PFSK-1 (cell line): Measurements from ENCODE around the gene HOXC11.

ENCODE experiments used
- FOXP2 ChIP-seq: optimal IDR thresholded peaks from 2 replicates; pipeline ENCODE3; 2011; ENCODE audit warnings: borderline replicate concordance, control low read depth, inconsistent platforms; ENCODE audit not compliant: insufficient read depth; ENCODE audit errors: extremely low read length, extremely low read depth
- POLR2AphosphoS5 ChIP-seq: IDR thresholded peaks from 2 replicates; pipeline ENCODE4 v1.6.1; 2012; ENCODE audit warnings: low read depth, mild to moderate bottlenecking, control low read depth, low read length, moderate library complexity
- SIN3A ChIP-seq: IDR thresholded peaks from 2 replicates; pipeline ENCODE4 v1.6.1; 2012; ENCODE audit warnings: mild to moderate bottlenecking, low read length, moderate library complexity, borderline replicate concordance; ENCODE audit not compliant: insufficient read depth
- TAF1 ChIP-seq: IDR thresholded peaks from 2 replicates; pipeline ENCODE4 v1.6.1; 2012; ENCODE audit warnings: low read length, control low read depth, borderline replicate concordance; ENCODE audit not compliant: insufficient read depth
- TF ChIP-seq, protein P1 (sequence below), 2 experiments: IDR thresholded peaks; 2 replicates each; pipeline versions ENCODE4 v1.6.1 to v1.8.0; 2011 to 2012; ENCODE audit warnings: low read depth in 2 of 2, low read length in 2 of 2, control low read depth in 1 of 2, inconsistent platforms in 1 of 2, mild to moderate bottlenecking in 1 of 2, moderate library complexity in 1 of 2; ENCODE audit not compliant: insufficient read depth in 1 of 2

The HOXC11 gene

DNA sequence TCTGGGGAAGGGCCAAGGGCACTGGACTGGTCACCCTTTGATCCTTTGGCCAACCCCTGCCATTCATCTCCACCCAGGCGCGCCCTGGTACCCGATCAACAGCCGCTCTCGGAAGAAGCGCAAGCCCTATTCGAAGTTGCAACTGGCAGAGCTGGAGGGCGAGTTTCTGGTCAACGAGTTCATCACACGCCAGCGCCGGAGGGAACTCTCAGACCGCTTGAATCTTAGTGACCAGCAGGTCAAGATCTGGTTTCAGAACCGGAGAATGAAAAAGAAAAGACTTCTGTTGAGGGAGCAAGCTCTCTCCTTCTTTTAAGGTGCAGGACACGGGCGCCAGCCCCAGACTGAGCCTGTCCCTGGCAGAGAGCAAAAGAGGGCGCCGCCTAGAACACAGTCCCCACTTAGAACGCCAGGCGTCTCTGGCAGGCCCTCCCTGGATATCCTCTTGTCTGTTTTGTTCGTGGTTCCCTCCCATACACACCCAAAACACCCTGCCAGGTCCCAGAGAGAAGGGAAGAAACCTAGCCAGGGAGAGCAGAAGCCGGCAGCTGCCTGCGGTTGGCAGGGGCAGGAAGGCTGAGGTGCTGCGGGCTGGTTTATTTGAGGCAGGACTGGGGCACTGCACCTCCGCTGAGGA is 16.6 kb upstream of the HOXC11 start:
- TF ChIP-seq FOXP2, result no peak
- TF ChIP-seq TAF1, result no peak
- TF ChIP-seq, protein P1, sequence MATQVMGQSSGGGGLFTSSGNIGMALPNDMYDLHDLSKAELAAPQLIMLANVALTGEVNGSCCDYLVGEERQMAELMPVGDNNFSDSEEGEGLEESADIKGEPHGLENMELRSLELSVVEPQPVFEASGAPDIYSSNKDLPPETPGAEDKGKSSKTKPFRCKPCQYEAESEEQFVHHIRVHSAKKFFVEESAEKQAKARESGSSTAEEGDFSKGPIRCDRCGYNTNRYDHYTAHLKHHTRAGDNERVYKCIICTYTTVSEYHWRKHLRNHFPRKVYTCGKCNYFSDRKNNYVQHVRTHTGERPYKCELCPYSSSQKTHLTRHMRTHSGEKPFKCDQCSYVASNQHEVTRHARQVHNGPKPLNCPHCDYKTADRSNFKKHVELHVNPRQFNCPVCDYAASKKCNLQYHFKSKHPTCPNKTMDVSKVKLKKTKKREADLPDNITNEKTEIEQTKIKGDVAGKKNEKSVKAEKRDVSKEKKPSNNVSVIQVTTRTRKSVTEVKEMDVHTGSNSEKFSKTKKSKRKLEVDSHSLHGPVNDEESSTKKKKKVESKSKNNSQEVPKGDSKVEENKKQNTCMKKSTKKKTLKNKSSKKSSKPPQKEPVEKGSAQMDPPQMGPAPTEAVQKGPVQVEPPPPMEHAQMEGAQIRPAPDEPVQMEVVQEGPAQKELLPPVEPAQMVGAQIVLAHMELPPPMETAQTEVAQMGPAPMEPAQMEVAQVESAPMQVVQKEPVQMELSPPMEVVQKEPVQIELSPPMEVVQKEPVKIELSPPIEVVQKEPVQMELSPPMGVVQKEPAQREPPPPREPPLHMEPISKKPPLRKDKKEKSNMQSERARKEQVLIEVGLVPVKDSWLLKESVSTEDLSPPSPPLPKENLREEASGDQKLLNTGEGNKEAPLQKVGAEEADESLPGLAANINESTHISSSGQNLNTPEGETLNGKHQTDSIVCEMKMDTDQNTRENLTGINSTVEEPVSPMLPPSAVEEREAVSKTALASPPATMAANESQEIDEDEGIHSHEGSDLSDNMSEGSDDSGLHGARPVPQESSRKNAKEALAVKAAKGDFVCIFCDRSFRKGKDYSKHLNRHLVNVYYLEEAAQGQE (IDR thresholded peaks at IDR 0.05; ENCODE audit: insufficient read depth in 1 of 2, low read depth in 2 of 2, low read length in 2 of 2), result no peak
- TF ChIP-seq POLR2AphosphoS5, result no peak
- no peak for TF ChIP-seq SIN3A

DNA sequence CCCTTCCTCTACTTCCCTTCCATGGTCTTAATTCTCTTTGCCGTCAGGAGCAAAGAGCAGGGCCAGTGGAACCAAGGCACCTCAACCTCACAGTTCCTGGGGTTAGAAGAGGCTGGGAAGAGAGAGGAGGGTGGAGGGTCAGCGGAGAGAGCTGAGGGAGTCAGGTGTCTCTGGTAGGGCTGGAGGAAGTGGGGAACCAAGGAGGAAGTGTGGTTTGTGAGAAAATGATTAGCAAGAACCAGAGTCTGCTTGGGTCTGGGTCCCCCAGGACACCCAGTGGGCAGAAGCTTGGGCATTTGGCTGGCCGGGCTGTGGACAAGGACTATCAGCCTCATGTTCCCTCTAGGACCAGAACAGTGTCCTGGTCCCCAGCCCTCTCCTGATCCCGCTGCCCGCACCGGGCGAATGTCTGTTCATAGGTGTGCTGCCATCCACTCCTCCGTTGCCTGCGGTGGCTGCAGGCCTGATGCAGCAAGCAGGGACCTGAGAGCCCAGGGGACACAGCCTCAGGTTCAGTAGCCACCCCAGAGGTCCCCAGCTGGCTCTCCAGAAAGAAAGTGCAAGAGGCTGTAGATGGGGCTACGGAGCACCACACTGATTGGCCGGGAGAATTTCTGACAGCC is 15.9 kb upstream of the HOXC11 start:
- TF ChIP-seq SIN3A (no peak), TAF1 (no peak), POLR2AphosphoS5 (no peak), FOXP2 (no peak)
- TF ChIP-seq, protein P1 (IDR thresholded peaks at IDR 0.05; ENCODE audit: insufficient read depth in 1 of 2, low read depth in 2 of 2, low read length in 2 of 2), result no peak

DNA sequence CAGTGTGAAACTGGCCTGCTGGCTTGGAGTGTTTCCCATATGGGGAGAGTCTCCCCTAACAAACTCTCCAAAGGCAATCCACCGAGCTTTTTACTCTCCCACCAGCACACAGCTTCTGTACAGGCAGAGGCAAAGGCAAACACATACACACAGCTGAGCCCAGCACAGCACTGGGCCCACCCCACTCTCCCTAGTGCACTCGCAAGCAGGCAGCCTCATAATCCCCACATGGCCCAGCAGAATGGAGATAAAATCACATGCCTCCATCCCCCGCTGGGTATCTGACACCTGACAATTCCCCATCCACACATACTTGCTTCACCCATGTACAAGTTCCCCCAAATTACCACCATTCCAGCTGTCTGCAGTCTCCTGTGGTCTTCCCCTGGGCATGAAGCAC is 14.8 kb upstream of the HOXC11 start:
- TF ChIP-seq POLR2AphosphoS5 (no peak), TAF1 (no peak), SIN3A (no peak), FOXP2 (no peak)
- TF ChIP-seq, protein P1 (IDR thresholded peaks at IDR 0.05; ENCODE audit: insufficient read depth in 1 of 2, low read depth in 2 of 2, low read length in 2 of 2), result no peak

DNA sequence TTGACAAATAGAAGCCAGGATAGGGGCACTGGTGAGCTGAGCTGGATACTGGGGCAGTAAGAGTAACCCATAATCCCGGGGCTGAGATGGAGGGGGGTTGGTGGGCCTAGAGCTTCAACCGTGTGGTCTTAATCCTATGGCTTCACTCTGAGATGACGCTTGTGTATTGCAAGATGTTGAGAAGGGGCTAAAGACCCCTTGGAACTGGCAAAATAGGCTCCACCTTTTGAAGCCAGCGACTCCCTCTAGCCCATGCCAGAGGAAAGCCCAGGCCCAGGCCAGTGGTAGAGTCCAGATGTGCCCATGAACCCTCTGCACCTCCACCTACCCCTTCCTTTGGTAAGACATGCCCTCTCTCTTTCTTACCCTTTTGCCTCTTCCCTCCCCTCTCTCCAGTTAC is 13.6 kb upstream of the HOXC11 start:
- no peak for TF ChIP-seq SIN3A
- no peak for TF ChIP-seq TAF1
- TF ChIP-seq FOXP2, result no peak

DNA sequence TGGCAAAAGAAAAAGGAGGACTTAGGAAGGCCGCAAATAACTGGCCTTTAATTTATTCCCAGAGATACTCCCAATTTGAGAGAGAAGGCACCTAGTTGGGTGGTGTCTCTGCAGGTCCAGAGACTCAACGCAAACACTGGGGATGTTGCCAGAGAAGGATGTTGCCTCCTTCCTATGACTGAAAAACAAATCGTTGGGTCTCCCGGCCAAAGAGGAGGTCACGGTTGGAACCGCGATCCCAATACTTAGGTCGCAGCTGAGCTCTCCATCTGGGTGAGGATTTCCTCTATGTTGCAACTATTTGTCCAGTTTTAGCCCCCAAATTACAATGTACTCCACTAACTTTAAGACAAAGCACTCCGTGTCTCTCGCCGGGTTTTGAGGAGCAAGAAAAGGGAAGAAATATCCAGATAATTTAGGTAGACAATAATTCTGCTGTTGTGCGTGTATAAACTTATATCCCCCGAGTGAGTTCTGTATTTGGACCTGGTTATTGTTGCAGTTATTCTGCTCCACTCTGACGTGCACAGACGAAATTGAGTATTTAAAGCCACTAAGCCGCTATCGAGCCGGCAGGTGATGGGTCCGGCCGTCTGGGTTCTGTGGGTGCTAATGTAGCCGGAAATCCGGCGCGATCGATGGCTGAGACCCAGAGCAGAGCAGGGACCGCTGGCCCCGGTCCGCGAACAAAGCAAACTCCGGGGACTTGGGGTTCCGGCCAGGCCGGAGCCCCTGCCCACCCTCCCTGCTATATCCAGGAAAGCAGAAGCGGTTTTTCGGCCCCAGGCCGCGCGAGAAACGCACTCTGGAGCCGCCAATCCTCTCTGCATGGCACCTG is 12.5 kb upstream of the HOXC11 start:
- TF ChIP-seq SIN3A (no peak), POLR2AphosphoS5 (no peak)
- TF ChIP-seq, protein P1 (IDR thresholded peaks at IDR 0.05; ENCODE audit: insufficient read depth in 1 of 2, low read depth in 2 of 2, low read length in 2 of 2), result no peak
